Stimulated activated CD4-positive, alpha-beta T cell treated with anti-CD3 and anti-CD28 coated beads, Interleukin-15, amount 100 ng/mL, for 48 hours (primary cell): Measurements from ENCODE around the gene TXLNB.
"Not testable (repeated sequence)": the region's sequence is repeated elsewhere in the genome, so short reads cannot be mapped to it uniquely, and the experiment has no call there.

Experiments
- DNase-seq, 2 donors: peaks; one replicate each; pipeline ENCODE4 v3.0.0-alpha.2; 2020; ENCODE audit warnings: low read depth in 2 of 2

TXLNB gene

DNA sequence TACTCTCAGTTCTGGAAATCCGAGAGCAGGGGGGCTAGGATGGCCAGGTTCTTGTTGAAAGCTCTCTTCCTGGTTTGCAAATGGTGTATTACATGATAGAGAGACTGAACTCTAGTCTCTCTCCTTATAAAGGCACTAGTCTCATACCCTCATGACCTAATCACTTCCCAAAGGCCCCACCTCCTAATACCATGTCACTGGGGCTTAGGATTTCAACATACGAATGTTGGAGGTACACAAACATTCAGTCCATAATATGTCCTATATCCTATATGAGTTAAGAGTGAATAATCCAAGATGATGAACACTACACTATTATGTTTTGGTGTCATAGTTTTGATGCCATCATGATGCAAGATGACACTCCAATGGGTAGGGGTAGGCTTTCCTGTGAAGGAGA, 20.0 kb upstream of the TXLNB start:
- no peak for DNase-seq

DNA sequence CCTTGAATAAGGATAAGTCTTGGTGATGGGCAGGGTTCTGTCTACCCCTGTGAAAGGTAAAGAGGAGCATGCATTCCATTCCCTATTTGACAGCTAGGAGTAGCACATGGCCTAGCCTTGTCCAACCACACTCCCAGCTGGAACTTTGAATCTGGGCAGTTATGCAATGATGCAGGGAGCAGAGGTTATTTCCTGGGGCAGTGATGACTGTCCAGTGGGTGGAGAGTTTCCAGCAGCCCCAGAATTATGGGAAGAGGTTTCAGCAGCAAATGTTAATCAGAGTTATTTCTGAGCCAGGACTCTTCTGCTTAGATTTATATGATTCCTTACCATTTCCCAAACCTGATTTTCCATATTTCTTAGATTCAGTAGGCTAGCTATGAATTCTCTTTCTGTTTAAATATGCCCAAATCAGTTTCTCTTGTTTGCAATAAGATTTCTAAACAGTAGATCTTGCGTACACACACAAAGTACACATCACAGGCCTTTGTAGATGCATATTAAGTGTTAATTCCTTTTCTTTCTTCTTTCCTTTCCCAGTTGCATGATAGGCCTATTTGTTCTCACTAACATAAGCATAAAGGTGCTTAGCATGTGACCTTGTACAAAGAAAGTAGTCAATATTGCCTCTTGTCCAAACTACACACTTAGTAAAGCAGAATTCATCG, 17.3 kb upstream of the TXLNB start:
- DNase-seq, result no peak

DNA sequence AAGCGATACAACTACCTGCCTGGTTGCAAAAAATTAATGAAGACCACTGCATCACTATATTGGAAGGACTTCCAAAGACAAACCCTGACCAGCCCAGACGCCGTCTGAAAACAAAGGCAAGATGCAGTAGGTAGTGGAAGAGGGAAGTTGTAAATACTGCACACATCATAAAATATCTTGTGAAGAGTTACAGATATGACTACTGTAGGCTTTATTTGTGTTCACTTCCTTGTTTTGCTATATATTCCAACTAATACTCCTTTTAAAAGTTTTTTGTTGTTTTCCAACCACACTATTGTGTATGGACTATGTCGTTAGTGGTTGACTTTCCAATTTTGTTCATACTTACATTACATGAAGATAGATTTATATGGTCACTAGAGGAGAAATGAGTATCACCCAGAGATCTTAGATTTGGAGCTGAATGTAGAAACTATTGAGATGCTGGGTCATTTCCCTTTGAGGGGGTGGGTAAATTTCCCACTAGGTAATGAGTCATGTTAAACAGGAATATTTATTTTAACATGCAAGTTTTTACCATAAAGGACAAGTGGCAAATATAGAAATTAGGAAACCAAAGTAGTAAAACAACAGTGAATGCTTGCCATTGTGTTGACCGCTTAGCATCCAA, 16.6 kb upstream of the TXLNB start:
- no peak for DNase-seq

DNA sequence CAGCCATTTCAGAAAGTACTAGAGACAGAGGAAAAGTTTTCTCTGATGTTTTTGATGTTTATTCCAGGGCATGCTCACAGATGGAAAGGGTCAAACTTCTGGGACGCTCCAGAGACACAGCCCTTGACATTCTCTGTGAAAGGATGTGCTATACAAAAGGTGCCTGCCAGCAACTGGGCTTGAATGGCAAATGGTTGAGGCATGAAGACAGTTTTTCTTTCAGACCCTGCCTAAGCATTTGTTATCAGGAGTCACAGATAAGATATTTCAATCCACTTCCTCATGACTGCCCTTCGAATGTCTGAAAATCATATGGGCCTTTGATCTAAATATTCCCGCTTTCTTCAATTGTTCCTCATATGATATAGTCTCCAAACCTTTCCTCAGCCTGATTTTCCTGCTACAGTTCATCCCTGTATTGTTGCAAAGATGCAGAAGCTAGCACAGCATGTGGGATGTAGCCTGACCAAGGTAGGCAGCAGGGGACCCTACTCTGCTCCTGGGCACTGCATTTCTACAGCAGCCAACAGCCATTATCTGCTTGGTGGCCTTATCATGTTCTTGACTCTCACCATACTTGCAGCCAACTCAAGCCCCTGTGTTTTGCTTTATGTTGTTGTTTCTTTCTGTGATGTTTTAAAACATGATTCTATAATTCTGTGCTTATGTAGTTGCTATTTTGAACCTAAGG, 14.6 kb upstream of the TXLNB start:
- DNase-seq, result no peak

DNA sequence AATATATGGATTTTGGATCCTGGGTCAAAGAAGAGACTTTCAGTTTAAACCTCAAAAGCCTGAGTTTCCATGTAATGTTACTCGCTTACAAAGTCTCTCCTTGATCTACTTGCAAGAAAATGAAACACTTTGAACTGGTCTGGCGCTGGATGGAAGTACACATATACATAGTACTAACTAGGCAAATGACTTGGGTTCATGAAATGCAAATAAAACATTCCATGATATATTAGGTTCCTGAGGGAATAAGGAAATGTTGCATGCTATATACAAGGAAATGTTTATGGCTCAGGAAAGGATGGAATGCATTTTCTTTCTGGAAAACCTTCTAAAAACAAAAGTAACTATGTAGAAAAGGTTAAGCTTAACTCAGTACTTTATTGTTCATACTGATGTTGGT, 11.4 kb upstream of the TXLNB start:
- no peak for DNase-seq

DNA sequence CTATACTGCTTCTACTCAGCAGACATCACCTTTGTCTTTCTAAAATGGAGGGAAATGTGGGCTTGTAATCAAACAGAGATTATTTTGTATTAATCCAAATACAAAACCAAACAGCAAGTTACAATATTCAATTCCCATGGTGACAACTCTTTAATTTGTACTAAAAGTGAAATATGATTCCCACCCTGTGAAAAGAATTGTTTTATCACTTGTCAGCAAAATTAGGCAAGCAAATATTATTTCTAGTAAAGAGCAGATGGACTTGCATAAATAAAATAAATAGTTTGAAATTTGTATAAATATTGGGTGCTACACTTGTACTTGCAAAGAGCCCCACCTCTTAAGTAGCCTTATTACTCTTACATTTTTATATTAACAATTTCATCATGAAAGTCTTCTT, 6.1 kb upstream of the TXLNB start:
- DNase-seq, result no peak

DNA sequence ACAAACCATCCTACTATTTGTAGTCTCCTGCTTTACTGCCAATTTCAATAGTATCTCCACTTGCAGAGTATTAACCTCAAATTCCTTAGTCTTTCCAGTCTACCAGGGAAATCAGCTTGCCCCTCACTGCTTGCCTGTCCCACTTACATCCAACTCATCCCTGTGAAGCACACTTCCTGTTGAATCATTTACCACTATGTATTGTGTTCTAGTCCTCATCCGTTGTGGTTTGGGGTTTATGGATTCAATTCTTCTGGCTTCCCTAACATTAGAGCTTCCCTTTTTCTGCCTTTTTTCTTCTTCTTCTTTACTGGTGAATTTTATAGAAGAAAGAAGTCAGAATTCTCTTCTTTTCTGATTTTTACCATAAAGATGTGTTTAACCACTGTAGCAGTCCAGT, 5.1 kb upstream of the TXLNB start:
- no peak for DNase-seq

DNA sequence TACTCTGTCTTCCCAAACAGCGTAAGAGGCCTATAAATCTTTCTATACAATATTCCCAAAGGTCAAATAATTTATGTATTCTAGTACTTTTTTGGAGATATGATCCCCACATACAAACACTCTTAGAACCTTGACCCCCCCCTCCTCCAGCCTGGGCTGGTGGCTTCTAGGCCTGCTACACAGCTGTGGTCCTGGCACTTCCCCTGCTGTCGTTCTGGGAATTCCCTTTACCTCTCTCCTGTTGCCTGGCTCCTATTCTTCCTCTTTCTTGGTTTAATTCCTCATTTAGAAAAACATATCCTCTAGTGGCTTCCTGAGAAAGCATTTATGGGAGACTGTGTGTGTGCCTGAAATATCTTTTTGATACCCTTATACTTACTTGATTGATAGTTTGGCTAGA, 4.1 kb upstream of the TXLNB start:
- DNase-seq, result no peak

DNA sequence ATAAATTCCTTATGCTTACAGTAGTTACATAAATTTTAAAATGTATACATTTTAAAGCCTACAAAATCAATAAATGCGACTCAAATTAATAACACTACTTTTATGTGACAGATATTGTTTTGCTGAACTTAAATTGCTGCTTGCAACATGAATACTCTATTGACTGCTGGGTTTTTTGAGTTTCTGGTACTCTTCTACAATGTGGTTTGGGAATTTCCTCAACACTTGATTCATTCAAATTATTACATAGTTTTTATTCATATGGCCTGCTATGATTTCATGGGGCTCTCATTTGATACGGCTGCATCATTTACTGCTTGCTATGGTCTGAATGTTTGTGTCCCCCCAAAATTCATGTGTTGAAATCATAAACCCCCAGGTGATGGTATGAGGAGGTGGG, 2.3 kb upstream of the TXLNB start:
- no peak for DNase-seq

DNA sequence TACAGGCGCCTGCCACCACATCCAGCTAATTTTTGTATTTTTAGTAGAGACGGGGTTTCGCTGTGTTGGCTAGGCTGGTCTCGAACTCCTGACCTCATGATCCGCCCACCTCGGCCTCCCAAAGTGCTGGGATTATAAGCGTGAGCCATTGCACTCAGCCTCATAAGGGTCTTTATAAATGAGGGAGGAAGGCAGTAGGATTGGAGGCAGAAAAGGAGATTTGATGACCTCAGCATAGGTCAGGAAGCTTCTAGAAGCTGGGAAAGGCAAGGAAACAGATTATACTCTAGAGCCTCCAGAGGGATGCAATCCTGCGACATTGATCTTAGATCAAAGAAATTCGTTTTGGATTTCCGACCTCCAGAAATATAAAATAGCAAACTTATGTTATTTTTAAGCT, 1.4 kb upstream of the TXLNB start:
- DNase-seq, result not testable (repeated sequence)

DNA sequence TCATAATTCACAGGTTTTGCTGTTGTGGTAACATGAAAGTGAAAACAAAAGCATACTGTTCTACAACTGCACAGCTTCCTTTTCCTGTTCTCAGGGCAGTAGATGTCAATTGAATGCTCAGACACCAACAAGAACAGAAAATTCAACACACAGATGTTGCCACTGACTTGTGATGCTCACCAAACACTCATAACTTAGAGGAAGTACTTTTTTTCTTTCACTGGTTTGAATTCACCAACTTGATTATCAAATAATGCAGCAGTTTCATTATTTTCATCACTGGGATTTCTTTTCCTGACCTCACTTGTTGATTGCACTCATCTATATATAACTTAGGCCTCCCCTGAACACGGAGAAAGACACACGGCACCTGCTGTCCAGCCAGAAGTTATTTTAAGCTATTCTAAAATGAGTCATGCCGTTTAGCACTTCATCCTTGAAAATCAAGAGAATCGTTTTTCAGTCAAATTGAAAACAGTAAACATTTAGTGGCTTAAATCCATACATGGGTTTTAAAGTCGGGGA, 949 bp downstream of the TXLNB start:
- DNase-seq, result no peak

DNA sequence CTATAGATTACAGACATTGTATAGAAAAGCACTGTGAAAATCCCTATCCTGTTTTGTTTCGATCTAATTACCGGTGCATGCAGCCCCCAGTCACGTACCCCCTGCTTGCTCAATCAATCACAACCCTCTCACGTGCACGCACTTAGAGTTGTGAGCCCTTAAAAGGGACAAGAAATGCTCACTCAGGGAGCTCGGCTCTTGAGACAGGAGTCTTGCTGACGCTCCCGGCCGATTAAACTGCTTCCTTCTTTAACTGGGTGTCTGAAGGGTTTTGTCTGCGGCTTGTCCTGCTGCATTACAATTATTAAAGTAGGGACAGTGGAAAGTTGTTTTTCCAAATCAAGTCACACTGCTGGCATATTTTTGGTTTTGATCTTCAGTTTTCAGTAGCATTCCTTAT, 2.6 kb downstream of the TXLNB start:
- DNase-seq, result no peak

DNA sequence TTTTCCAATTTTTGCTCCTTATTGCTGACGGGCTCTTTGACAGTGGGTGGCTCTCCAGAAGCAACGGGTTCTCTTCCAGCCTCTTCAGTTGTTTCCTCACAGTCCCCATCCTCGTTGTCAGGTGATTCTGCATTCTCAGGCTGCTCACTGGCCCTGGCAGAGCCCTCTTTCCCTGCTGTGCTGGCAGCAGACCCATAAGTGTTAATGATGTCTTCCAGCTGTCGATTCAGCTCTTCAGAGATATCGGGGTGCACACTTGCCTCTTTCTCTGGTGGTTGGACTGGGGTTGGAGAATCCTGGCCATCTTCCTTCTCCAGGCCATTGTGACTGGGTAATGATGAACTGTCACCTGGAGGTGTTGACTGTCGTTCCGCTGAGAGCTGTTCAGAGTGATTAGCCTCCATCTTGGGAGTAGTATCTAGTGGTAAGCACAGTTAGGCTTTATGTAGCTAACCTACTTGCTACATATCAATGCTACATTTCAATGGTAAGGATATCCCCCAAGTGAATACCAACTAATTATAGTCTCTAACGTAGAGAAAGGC, 3.2 kb downstream of the TXLNB start:
- no peak for DNase-seq

DNA sequence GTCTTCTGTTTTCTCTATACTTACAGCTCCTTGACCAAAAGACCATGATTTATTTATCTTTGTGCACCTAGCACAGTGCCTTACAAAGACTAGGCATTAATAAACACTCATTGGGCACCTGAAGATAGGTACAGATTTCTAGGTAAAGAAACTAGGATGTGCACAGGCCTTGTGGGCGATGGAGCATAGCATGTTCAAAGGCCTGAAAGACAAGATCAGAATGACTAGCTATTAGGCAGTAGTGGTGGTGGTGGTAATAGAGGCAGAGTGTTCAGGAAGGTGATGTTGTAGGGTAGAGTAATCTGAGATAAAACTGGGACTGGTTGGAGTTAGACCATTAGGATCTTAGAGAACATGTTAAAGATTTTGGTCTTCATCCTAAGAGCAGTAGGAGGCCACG, 3.9 kb downstream of the TXLNB start:
- DNase-seq, result no peak

DNA sequence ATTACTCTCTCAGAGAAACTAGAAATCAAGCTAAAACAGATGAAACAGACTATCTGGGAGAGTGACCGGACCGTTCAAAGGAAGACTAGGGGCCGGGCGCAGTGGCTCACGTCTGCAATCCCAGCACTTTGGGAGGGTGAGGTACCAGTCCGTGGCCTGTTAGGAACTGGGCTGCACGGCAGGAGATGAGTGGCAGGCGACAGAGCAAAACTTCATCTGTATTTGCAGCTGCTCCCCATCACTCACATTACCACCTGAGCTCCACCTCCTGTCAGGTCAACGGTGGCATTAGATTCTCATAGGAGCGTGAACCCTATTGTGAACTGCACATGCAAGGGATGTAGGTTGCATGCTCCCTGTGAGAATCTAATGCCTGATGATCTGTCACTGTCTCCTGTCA, 5.4 kb downstream of the TXLNB start:
- not testable (repeated sequence) for DNase-seq

DNA sequence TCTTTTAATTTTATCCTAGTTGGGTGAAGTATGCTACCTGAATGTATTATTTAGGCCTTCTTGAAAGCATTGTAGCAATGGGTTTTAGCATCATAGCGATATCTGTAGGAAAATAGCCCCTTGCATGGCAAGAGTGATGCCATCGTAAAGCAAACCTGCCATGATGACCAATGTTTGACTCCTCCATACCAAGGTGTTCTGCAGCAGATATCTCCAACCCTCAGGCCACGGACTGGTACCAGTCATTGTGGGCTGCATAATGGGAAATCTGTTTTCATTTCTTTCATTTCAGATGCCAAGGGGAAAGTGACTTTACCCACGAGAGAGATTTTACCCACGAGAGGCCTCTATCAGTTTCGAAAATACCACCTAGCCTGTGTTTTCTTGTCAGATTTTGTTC, 6.2 kb downstream of the TXLNB start:
- no peak for DNase-seq

DNA sequence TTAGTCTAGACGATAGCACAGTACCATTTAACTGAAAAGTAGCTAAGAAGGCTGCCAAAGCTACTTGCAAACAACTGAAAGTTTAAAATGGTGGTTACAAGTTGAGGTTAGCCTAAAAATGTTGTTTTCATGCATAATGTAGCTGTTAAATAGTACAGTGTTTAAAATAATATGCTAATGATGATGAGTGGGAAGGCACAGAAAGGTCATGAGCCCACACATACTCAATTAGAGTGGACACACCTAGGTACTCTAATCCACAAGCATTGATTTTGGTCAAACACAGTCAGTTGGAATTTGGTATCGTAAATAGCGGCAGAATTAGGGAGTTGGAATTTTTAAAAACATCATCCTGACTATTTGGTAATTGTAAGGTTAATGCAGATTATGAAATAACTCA, 7.0 kb downstream of the TXLNB start:
- no peak for DNase-seq

DNA sequence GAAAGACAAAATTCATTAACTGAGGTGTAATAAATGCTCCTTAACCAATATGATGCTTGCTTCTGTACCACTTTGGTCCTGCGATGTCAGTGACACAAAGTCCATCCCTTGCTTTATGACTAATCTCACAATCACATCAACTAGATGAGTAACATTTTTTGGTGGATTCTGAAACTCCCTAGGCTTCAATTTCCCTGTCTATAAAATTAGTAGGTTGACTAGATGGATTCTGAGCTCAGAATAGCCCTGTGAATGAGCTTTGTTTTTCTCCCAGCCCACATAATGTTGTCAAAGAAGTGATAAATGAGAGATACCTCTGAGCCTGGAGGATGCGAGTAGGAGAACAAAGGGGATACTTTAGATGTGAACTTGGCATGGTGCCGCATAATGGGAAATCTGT, 9.1 kb downstream of the TXLNB start:
- DNase-seq, result no peak

DNA sequence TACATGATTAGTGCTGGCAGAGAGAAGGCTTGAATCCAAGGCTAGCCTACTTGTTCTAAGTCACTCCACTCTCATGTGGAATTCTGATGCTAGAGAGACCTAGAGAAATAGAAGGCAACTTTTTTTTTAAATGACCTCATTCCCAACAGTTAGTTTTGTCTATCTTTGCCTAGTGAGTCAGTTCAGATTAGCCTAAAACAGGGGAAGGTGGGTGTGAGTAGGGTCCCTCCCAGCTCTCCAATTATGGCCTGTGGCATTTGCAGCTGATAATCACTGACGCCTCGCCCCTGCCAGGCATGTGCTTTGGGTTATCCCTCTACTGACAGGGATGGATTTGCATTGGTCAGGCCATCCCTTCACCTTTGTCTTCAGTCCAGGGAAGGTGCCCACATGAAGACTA, 13.6 kb downstream of the TXLNB start:
- no peak for DNase-seq

DNA sequence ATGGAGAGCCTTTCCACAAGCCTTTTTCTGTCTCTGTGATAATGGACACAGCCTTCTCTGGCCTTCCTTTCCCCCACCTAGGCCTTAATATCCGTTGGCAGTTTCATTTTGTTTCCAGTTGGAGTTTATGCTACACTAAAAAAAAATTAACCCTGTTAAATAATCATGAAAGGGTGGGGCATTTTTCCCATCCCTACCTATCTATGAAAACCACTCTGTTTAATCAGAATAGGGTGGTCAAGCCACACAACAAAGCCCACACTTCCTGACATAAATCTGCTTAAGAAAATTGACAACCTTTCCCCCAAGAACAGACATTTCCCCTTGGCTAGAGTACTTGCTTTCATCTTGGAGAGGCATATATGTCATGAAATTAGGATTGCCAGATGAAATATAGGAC, 14.2 kb downstream of the TXLNB start:
- no peak for DNase-seq

DNA sequence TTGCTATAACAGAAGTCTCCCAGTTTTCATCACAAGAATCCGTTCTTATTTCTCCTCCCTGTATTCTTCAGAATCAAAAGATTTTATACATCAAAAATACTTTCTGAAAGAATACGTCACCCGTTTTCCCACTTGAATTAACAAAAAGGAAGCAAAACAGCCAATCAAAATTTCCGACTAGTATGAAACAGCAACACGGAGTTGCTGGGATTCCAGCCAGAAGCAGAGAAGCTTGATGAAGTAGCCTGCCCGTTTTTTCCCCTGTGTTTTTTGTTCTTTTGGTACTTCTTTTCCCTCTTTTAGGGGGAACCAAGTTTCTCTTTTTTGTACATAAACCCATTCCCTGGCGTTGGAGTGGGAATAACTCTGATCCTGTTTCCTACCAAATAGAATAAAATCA, 14.6 kb downstream of the TXLNB start:
- no peak for DNase-seq

DNA sequence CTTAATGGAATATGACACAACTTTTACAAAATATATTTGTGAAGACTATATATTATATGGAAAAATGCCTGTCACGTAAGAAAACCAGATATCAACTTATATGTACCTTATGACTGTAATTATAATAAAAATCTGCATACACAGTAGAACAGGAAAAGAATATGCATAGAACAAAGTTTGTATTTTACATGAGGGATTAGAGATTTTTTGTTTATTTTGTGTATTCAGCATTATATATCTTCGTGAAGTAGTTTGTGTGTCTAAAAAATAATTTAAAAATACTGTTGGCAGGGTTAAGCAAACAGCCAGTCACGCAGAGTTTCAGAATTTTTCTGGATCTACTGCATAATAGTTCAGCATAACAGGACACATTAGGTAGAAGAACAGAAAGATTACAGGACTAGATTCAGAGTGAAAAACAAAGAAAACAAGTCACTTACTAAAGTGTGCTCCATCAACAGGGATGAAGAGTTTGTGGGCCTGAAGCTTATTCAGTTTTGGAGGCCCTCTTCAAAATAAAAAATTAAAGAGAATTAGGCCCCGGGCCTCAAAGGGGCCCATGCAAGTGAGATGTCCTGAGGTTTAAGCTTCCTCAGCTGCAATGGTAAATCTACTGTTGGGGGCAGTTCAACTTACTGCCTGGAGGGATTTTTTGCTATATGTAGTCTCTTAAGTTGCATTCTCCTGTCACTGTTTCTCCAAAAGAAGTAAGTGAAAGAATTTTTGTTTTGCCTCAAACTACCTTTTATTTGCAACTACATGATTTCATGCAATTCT, 16.3 kb downstream of the TXLNB start:
- DNase-seq, result no peak
